IgD-negative memory B cell (primary cell): ENCODE measurements around the gene ING5. TPM values are rescaled to one million over a fixed set of nuclear protein-coding genes. Genes with fewer than 3 reads are reported as not detected.
"Not testable (repeated sequence)": the region's sequence is repeated elsewhere in the genome, so short reads cannot be mapped to it uniquely, and the experiment has no call there.

Source experiments
- H3K27ac Mint-ChIP-seq, 3 donors: one replicate each; pipeline ENCODE4 v1.8.0; 2020 to 2022; ENCODE audit warnings: mild to moderate bottlenecking in 3 of 3, mixed read lengths in 3 of 3, moderate library complexity in 1 of 3
- H3K27me3 Mint-ChIP-seq: one replicate; pipeline ENCODE4 v1.8.0; 2021; ENCODE audit warnings: mixed read lengths
- H3K36me3 Mint-ChIP-seq: one replicate; pipeline ENCODE4 v1.8.0; 2020; ENCODE audit warnings: mild to moderate bottlenecking, mixed read lengths
- H3K4me1 Mint-ChIP-seq, 3 donors: one replicate each; pipeline ENCODE4 v1.8.0; 2020 to 2022; ENCODE audit warnings: mixed read lengths in 3 of 3, mild to moderate bottlenecking in 1 of 3
- H3K4me3 Mint-ChIP-seq, 4 donors: one replicate each; pipeline ENCODE4 v1.8.0; 2020 to 2022; ENCODE audit warnings: mild to moderate bottlenecking in 4 of 4, mixed read lengths in 4 of 4, moderate library complexity in 3 of 4
- H3K9me3 Mint-ChIP-seq, 3 donors: one replicate each; pipeline ENCODE4 v1.8.0; 2020 to 2021; ENCODE audit warnings: mixed read lengths in 3 of 3, mild to moderate bottlenecking in 1 of 3
- polyA plus RNA-seq: library from polyadenylated mRNA; unstranded; fragments of 300-500 nt; fragmentation: Illumina TruSeq; gene quantifications from one replicate; pipeline ENCODE4 v1.2.3, GENCODE V29; 2021

ING5 gene
- polyA plus RNA-seq: 34.0 TPM

GRCh38 chr2:241701399-241702154 lies at the start of gene ING5:
Gene ING5 (plus strand): TSS chr2:241702039. CDS start chr2:241702066, 27 bp downstream.
- H3K27me3 Mint-ChIP-seq: no peaks in the 10 kb centered on the region
- H3K9me3 Mint-ChIP-seq: no peaks in the 10 kb centered on the region
- H3K27ac Mint-ChIP-seq: peak within 1 kb of the TSS; percentile 88 to 97 (median 94)
- peaks cover 5 to 17% (median 8%) of the 10 kb centered on the region in 3 donors for H3K4me1 Mint-ChIP-seq
- H3K4me3 Mint-ChIP-seq: peak within 1 kb of the TSS; percentile 86 to 97 (median 92)
- peaks cover 7% of the 10 kb centered on the region for H3K36me3 Mint-ChIP-seq

DNA sequence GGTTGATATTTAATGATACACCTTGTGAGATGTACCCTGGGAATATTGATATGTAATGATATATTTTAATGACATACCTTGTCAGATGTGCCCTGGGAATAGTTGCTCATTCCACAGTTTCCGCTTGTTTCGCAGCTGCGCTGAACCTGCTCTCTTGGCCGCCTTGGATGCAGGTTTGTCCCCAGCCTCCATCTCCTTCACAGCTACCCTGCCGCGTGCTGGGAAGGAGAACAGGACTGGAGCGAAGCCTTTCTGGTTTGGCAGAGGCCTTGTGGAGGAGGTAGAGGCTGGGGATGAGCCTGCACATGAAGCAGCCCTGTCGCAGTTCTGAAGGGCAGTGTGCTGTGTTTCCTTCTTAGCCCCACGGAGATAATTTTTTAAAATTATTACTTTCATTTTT lies 49.7 kb upstream of the ING5 start:
- Mint-ChIP-seq H3K4me3 (no peak overlapping the region), H3K4me1 (peaks cover 0 to 4% (median 3%) of the 10 kb centered on the region in 3 donors), H3K27me3 (no peaks in the 10 kb centered on the region), H3K36me3 (peaks cover 5% of the 10 kb centered on the region), H3K9me3 (no peaks in the 10 kb centered on the region), H3K27ac (no peak overlapping the region)

DNA sequence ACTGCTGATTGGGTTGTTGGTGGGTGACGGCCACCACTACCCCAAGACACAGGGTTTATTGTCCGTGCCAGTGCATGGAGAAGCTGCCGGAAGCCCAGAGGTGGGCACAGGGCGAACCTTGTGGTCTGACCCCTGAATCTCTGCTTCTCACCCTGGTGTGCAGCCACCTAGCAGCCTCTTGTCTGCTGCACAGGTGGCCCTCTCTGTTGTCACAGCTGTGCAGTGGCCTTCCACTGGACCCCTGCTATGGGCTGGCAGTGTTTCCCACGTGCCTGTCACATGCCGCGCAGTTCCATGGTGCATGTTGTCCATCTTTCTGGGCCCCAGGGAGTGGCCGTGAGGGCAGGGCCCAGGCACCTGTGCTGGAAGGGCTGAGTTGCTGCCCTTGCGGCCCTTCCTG lies 49.1 kb upstream of the ING5 start:
- peaks cover 0 to 4% (median 3%) of the 10 kb centered on the region in 3 donors for H3K4me1 Mint-ChIP-seq
- H3K9me3 Mint-ChIP-seq: no peaks in the 10 kb centered on the region
- peaks cover 5% of the 10 kb centered on the region for H3K36me3 Mint-ChIP-seq
- no peak overlapping the region for H3K27ac Mint-ChIP-seq
- H3K4me3 Mint-ChIP-seq: no peak overlapping the region
- H3K27me3 Mint-ChIP-seq: no peaks in the 10 kb centered on the region

GRCh38 chr2:241653210-241653750 lies 48.6 kb upstream of the ING5 start:
- H3K4me3 Mint-ChIP-seq: no peak overlapping the region
- H3K36me3 Mint-ChIP-seq: peaks cover 5% of the 10 kb centered on the region
- H3K4me1 Mint-ChIP-seq: peaks cover 0 to 4% (median 3%) of the 10 kb centered on the region in 3 donors
- H3K27ac Mint-ChIP-seq: no peak overlapping the region
- no peaks in the 10 kb centered on the region for H3K27me3 Mint-ChIP-seq
- no peaks in the 10 kb centered on the region for H3K9me3 Mint-ChIP-seq

DNA sequence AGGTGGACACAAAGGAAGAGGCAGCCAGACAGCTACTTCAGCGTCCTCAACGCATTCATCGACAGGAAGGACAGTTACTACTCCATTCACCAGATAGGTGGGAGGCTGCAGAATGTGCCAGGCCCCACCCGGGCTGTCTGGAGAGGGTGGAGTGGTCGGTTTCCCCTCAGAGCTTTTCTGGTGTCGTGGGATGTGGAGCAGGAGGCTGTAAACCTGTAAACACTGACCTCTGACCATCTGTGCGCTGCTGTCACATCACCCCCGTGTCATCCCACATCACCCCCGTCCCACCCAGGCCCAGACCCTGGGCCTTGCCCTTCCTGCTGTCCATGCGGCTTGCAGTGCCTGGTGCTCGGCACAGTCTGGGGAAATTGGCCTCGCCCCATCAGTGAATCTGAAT lies 47.3 kb upstream of the ING5 start:
- H3K4me1 Mint-ChIP-seq: no peaks in the 10 kb centered on the region
- H3K9me3 Mint-ChIP-seq: no peaks in the 10 kb centered on the region
- H3K27ac Mint-ChIP-seq: no peak overlapping the region
- H3K36me3 Mint-ChIP-seq: peaks cover 8% of the 10 kb centered on the region
- H3K4me3 Mint-ChIP-seq: no peak overlapping the region
- H3K27me3 Mint-ChIP-seq: no peaks in the 10 kb centered on the region

GRCh38 chr2:241655516-241656189 lies 46.2 kb upstream of the ING5 start:
- Mint-ChIP-seq H3K36me3 (peaks cover 8% of the 10 kb centered on the region), H3K27ac (peak overlapping the region in 1 of 3 donors; percentile 17), H3K4me1 (no peaks in the 10 kb centered on the region), H3K4me3 (no peak overlapping the region), H3K9me3 (no peaks in the 10 kb centered on the region), H3K27me3 (no peaks in the 10 kb centered on the region)

DNA sequence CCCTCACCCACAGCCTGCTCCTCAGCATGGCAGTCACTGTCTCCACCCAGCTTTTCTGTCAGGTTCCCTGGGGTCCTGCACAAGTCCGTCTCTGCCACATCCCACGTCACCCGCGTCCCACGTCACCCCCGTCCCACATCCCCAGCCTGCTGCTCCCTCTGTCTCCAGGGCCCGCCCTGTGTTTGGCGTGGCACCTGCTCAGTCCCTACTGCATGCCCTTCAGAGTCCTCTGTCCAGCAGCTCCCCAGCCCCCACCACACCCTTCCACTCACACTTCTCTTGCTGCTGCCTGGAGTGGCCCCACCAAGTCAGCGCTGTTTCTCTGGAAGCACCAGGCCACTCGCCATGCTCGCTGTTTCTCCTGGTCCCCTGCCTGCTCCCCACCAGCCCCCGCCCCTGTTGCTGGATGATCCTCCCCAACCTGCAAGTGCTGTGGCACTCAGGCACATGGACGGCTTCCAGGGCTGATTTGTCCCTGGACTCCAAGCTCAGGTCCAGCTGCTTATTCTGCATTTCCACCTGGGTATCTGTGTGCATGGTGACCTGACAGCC lies 45.6 kb upstream of the ING5 start:
- peaks cover 8% of the 10 kb centered on the region for H3K36me3 Mint-ChIP-seq
- no peaks in the 10 kb centered on the region for H3K27me3 Mint-ChIP-seq
- H3K27ac Mint-ChIP-seq: no peak overlapping the region
- no peaks in the 10 kb centered on the region for H3K9me3 Mint-ChIP-seq
- H3K4me3 Mint-ChIP-seq: no peak overlapping the region
- H3K4me1 Mint-ChIP-seq: no peaks in the 10 kb centered on the region

GRCh38 chr2:241657786-241658254 lies 44.0 kb upstream of the ING5 start:
- H3K36me3 Mint-ChIP-seq: peaks cover 6% of the 10 kb centered on the region
- H3K4me1 Mint-ChIP-seq: no peaks in the 10 kb centered on the region
- H3K9me3 Mint-ChIP-seq: no peaks in the 10 kb centered on the region
- no peak overlapping the region for H3K27ac Mint-ChIP-seq
- H3K4me3 Mint-ChIP-seq: no peak overlapping the region
- H3K27me3 Mint-ChIP-seq: no peaks in the 10 kb centered on the region

DNA sequence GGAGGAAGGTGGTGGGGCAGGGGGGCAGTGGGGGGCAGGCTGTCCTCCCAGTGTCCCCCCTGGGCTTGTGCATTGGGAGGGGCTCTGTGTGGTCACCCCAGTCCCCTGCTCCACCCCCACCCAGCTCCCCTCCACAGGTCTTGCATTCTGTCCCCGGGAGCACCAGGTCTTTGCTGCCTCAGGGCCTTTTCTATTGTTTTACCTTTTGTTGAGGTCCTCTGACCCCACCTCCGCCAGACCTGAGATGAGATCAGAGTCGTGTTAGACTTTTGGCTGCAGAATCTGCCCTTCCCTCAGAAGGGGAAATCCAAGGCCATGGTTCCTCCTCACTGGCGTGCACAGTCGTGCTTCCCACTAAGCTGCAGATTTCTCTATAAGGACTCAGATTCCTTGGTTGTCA lies 43.5 kb upstream of the ING5 start:
- Mint-ChIP-seq H3K4me3 (no peak overlapping the region), H3K27ac (no peak overlapping the region), H3K4me1 (no peaks in the 10 kb centered on the region), H3K9me3 (no peaks in the 10 kb centered on the region), H3K36me3 (peaks cover 6% of the 10 kb centered on the region), H3K27me3 (no peaks in the 10 kb centered on the region)

GRCh38 chr2:241659150-241659739 lies 42.6 kb upstream of the ING5 start:
- H3K4me1 Mint-ChIP-seq: no peaks in the 10 kb centered on the region
- H3K27me3 Mint-ChIP-seq: no peaks in the 10 kb centered on the region
- H3K27ac Mint-ChIP-seq: peak overlapping the region in 2 of 3 donors; percentile 9 to 39
- no peaks in the 10 kb centered on the region for H3K9me3 Mint-ChIP-seq
- H3K4me3 Mint-ChIP-seq: no peak overlapping the region
- H3K36me3 Mint-ChIP-seq: peaks cover 8% of the 10 kb centered on the region

DNA sequence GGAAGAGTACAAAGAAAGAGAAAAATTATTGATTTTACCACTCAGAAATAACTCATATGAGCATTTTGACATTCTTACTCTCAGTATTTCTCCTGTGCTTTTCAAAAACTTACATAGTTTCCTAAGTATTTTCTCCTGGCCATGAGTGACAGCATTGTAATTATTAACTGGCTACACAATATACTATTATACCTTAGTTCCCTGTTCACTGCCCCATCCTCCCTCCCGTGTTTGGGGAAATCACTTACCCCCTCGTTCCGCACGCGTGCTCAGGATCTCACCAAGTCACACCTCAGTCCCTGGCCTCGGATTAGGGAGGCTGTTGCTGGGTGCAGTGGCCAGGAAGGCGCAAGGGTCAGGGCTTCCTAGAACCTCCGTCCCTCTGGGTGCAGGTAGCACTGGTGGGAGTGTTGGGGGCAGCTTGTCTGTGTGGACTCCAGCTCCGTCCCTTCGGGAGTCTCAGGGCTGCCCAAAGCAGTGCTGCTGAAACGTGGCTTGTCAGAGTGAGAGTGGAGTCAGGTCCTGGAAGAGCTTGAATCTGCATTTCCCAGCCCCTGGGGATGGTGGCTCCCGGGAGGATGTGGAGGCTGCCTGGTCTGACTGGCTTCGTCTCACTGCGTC lies 41.1 kb upstream of the ING5 start:
- Mint-ChIP-seq H3K27ac (no peak overlapping the region), H3K4me1 (peaks cover 0 to 1% (median 0%) of the 10 kb centered on the region in 3 donors), H3K27me3 (no peaks in the 10 kb centered on the region), H3K36me3 (peaks cover 8% of the 10 kb centered on the region), H3K4me3 (peak overlapping the region in 1 of 4 donors; percentile 45), H3K9me3 (no peaks in the 10 kb centered on the region)

DNA sequence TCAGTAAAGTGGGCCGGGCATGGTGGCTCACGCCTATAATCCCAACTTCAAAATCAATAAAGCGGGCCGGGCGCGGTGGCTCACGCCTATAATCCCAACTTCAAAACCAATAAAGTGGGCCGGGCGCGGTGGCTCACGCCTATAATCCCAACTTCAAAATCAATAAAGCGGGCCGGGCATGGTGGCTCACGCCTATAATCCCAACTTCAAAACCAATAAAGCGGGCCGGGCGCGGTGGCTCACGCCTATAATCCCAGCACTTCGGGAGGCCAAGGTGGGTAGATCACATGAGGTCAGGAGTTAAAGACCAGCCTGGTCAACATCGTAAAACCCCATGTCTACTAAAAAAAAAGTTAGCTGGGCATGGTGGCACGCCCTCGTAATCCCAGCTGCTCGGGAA lies 39.1 kb upstream of the ING5 start:
- not testable (repeated sequence) for H3K27ac Mint-ChIP-seq, H3K36me3 Mint-ChIP-seq, H3K4me1 Mint-ChIP-seq, H3K4me3 Mint-ChIP-seq, H3K9me3 Mint-ChIP-seq, H3K27me3 Mint-ChIP-seq

- H3K36me3 Mint-ChIP-seq: peaks cover 4% of the 10 kb centered on the region
- H3K27ac Mint-ChIP-seq: peak overlapping the region in 1 of 3 donors; percentile 50
- no peak overlapping the region for H3K4me3 Mint-ChIP-seq
- H3K9me3 Mint-ChIP-seq: no peaks in the 10 kb centered on the region
- H3K27me3 Mint-ChIP-seq: no peaks in the 10 kb centered on the region
- H3K4me1 Mint-ChIP-seq: peaks cover 0 to 2% (median 0%) of the 10 kb centered on the region in 3 donors
Measured at GRCh38 chr2:241665731-241666440, 36.0 kb upstream of the ING5 start.
